ENCODE results near the gene POT1.
"Not testable (repeated sequence)": the region's sequence is repeated elsewhere in the genome, so short reads cannot be mapped to it uniquely, and the experiment has no call there.

The POT1 gene

GRCh38 chr7:124929467-124930172 lies at the start of gene POT1:
TSS of gene POT1 (minus strand) at chr7:124929825. CDS start at chr7:124897173, 32,652 bp downstream.
- no CpG with 5 or more reads among the region's 45 CpGs for WGBS (ENCODE audit: insufficient coverage, insufficient read length)
- no peaks in the 10 kb centered on the region for H3K27me3 ChIP-seq (ENCODE audit: control insufficient read depth, insufficient read depth, low read length)
- no peaks in the 10 kb centered on the region for H3K9me3 ChIP-seq (ENCODE audit: control insufficient read depth, insufficient read depth, low read length)
- no peaks in the 10 kb centered on the region for H3K4me1 ChIP-seq (ENCODE audit: control insufficient read depth, insufficient read depth, low read length)
- H3K27ac ChIP-seq (ENCODE audit: low read length) = no peak within 1 kb of the TSS
- no peaks in the 10 kb centered on the region for H3K36me3 ChIP-seq (ENCODE audit: control insufficient read depth, insufficient read depth, low read length)
- peak within 1 kb of the TSS; percentile 70; the same call in 1 of the 2 replicates for H3K4me3 ChIP-seq (ENCODE audit: low read length)
- DNase-seq (ENCODE audit: low read depth, low spot score) = peak; percentile 98

GRCh38 chr7:124975131-124975530 lies 45.5 kb upstream of the POT1 start:
- not testable (repeated sequence) for H3K9me3 ChIP-seq (ENCODE audit: control insufficient read depth, insufficient read depth, low read length); H3K27ac ChIP-seq (ENCODE audit: low read length); H3K36me3 ChIP-seq (ENCODE audit: control insufficient read depth, insufficient read depth, low read length); H3K4me1 ChIP-seq (ENCODE audit: control insufficient read depth, insufficient read depth, low read length); H3K4me3 ChIP-seq (ENCODE audit: low read length); H3K27me3 ChIP-seq (ENCODE audit: control insufficient read depth, insufficient read depth, low read length); DNase-seq (ENCODE audit: low read depth, low spot score)
- WGBS (ENCODE audit: insufficient coverage, insufficient read length) = no CpG with 5 or more reads among the region's 3 CpGs

GRCh38 chr7:124965553-124965952 lies 35.9 kb upstream of the POT1 start:
- no peaks in the 10 kb centered on the region for H3K27me3 ChIP-seq (ENCODE audit: control insufficient read depth, insufficient read depth, low read length)
- H3K4me3 ChIP-seq (ENCODE audit: low read length) = no peak overlapping the region
- DNase-seq (ENCODE audit: low read depth, low spot score) = no peak
- no peaks in the 10 kb centered on the region for H3K4me1 ChIP-seq (ENCODE audit: control insufficient read depth, insufficient read depth, low read length)
- H3K36me3 ChIP-seq (ENCODE audit: control insufficient read depth, insufficient read depth, low read length) = no peaks in the 10 kb centered on the region
- no peaks in the 10 kb centered on the region for H3K9me3 ChIP-seq (ENCODE audit: control insufficient read depth, insufficient read depth, low read length)
- H3K27ac ChIP-seq (ENCODE audit: low read length) = no peak overlapping the region
- WGBS (ENCODE audit: insufficient coverage, insufficient read length) = no CpG with 5 or more reads among the region's 4 CpGs

- WGBS (ENCODE audit: insufficient coverage, insufficient read length) = no CpG with 5 or more reads among the region's 1 CpG
- no peak for DNase-seq (ENCODE audit: low read depth, low spot score)
- Histone ChIP-seq H3K27ac (ENCODE audit: low read length) (no peak overlapping the region), H3K4me1 (ENCODE audit: control insufficient read depth, insufficient read depth, low read length) (no peaks in the 10 kb centered on the region), H3K4me3 (ENCODE audit: low read length) (no peak overlapping the region), H3K36me3 (ENCODE audit: control insufficient read depth, insufficient read depth, low read length) (no peaks in the 10 kb centered on the region), H3K27me3 (ENCODE audit: control insufficient read depth, insufficient read depth, low read length) (no peaks in the 10 kb centered on the region), H3K9me3 (ENCODE audit: control insufficient read depth, insufficient read depth, low read length) (peaks cover 2% of the 10 kb centered on the region; the same call in 1 of the 2 replicates)
Measured at GRCh38 chr7:124959676-124960075, 30.1 kb upstream of the POT1 start.

GRCh38 chr7:124957952-124958351 lies 28.3 kb upstream of the POT1 start:
- not testable (repeated sequence) for DNase-seq (ENCODE audit: low read depth, low spot score); H3K9me3 ChIP-seq (ENCODE audit: control insufficient read depth, insufficient read depth, low read length); H3K4me1 ChIP-seq (ENCODE audit: control insufficient read depth, insufficient read depth, low read length); H3K27me3 ChIP-seq (ENCODE audit: control insufficient read depth, insufficient read depth, low read length); H3K4me3 ChIP-seq (ENCODE audit: low read length); H3K27ac ChIP-seq (ENCODE audit: low read length); H3K36me3 ChIP-seq (ENCODE audit: control insufficient read depth, insufficient read depth, low read length)
- WGBS (ENCODE audit: insufficient coverage, insufficient read length) = no CpG with 5 or more reads among the region's 1 CpG

- no CpG with 5 or more reads among the region's 1 CpG for WGBS (ENCODE audit: insufficient coverage, insufficient read length)
- DNase-seq (ENCODE audit: low read depth, low spot score) = no peak
- peaks cover 2% of the 10 kb centered on the region; the same call in 1 of the 2 replicates for H3K9me3 ChIP-seq (ENCODE audit: control insufficient read depth, insufficient read depth, low read length)
- no peaks in the 10 kb centered on the region for H3K4me1 ChIP-seq (ENCODE audit: control insufficient read depth, insufficient read depth, low read length)
- H3K27me3 ChIP-seq (ENCODE audit: control insufficient read depth, insufficient read depth, low read length) = no peaks in the 10 kb centered on the region
- H3K4me3 ChIP-seq (ENCODE audit: low read length) = no peak overlapping the region
- no peaks in the 10 kb centered on the region for H3K36me3 ChIP-seq (ENCODE audit: control insufficient read depth, insufficient read depth, low read length)
- H3K27ac ChIP-seq (ENCODE audit: low read length) = no peak overlapping the region
Measured at GRCh38 chr7:124956160-124956559, 26.5 kb upstream of the POT1 start.

- peaks cover 2% of the 10 kb centered on the region; the same call in 1 of the 2 replicates for H3K9me3 ChIP-seq (ENCODE audit: control insufficient read depth, insufficient read depth, low read length)
- no peaks in the 10 kb centered on the region for H3K36me3 ChIP-seq (ENCODE audit: control insufficient read depth, insufficient read depth, low read length)
- no peak overlapping the region for H3K4me3 ChIP-seq (ENCODE audit: low read length)
- H3K27ac ChIP-seq (ENCODE audit: low read length) = no peak overlapping the region
- no peaks in the 10 kb centered on the region for H3K27me3 ChIP-seq (ENCODE audit: control insufficient read depth, insufficient read depth, low read length)
- no peaks in the 10 kb centered on the region for H3K4me1 ChIP-seq (ENCODE audit: control insufficient read depth, insufficient read depth, low read length)
- DNase-seq (ENCODE audit: low read depth, low spot score) = no peak
Measured at GRCh38 chr7:124954790-124955189, 25.2 kb upstream of the POT1 start.

GRCh38 chr7:124945680-124946079 lies 16.1 kb upstream of the POT1 start:
- H3K4me3 ChIP-seq (ENCODE audit: low read length) = no peak overlapping the region
- WGBS (ENCODE audit: insufficient coverage, insufficient read length) = no CpG with 5 or more reads among the region's 3 CpGs

GRCh38 chr7:124943472-124943871 lies 13.8 kb upstream of the POT1 start:
- DNase-seq (ENCODE audit: low read depth, low spot score) = no peak
- H3K36me3 ChIP-seq (ENCODE audit: control insufficient read depth, insufficient read depth, low read length) = no peaks in the 10 kb centered on the region
- H3K27me3 ChIP-seq (ENCODE audit: control insufficient read depth, insufficient read depth, low read length) = no peaks in the 10 kb centered on the region
- H3K4me3 ChIP-seq (ENCODE audit: low read length) = no peak overlapping the region
- no peaks in the 10 kb centered on the region for H3K4me1 ChIP-seq (ENCODE audit: control insufficient read depth, insufficient read depth, low read length)
- no peaks in the 10 kb centered on the region for H3K9me3 ChIP-seq (ENCODE audit: control insufficient read depth, insufficient read depth, low read length)
- no CpG with 5 or more reads among the region's 2 CpGs for WGBS (ENCODE audit: insufficient coverage, insufficient read length)
- H3K27ac ChIP-seq (ENCODE audit: low read length) = no peak overlapping the region

More at GRCh38 chr7:124945680-124946079, 16.1 kb upstream of the POT1 start:
- H3K27ac ChIP-seq (ENCODE audit: low read length) = no peak overlapping the region
- H3K36me3 ChIP-seq (ENCODE audit: control insufficient read depth, insufficient read depth, low read length) = no peaks in the 10 kb centered on the region
- H3K9me3 ChIP-seq (ENCODE audit: control insufficient read depth, insufficient read depth, low read length) = no peaks in the 10 kb centered on the region
- H3K27me3 ChIP-seq (ENCODE audit: control insufficient read depth, insufficient read depth, low read length) = no peaks in the 10 kb centered on the region
- DNase-seq (ENCODE audit: low read depth, low spot score) = no peak
- no peaks in the 10 kb centered on the region for H3K4me1 ChIP-seq (ENCODE audit: control insufficient read depth, insufficient read depth, low read length)

- Histone ChIP-seq H3K4me3 (ENCODE audit: low read length) (no peak overlapping the region), H3K36me3 (ENCODE audit: control insufficient read depth, insufficient read depth, low read length) (no peaks in the 10 kb centered on the region), H3K27me3 (ENCODE audit: control insufficient read depth, insufficient read depth, low read length) (no peaks in the 10 kb centered on the region), H3K9me3 (ENCODE audit: control insufficient read depth, insufficient read depth, low read length) (no peaks in the 10 kb centered on the region), H3K27ac (ENCODE audit: low read length) (no peak overlapping the region), H3K4me1 (ENCODE audit: control insufficient read depth, insufficient read depth, low read length) (no peaks in the 10 kb centered on the region)
- WGBS (ENCODE audit: insufficient coverage, insufficient read length) = no CpG with 5 or more reads among the region's 4 CpGs
- no peak for DNase-seq (ENCODE audit: low read depth, low spot score)
Measured at GRCh38 chr7:124942399-124942798, 12.8 kb upstream of the POT1 start.

GRCh38 chr7:124940306-124940705 lies 10.7 kb upstream of the POT1 start:
- no peak overlapping the region for H3K4me3 ChIP-seq (ENCODE audit: low read length)
- H3K9me3 ChIP-seq (ENCODE audit: control insufficient read depth, insufficient read depth, low read length) = no peaks in the 10 kb centered on the region
- H3K27ac ChIP-seq (ENCODE audit: low read length) = no peak overlapping the region
- no peak for DNase-seq (ENCODE audit: low read depth, low spot score)
- no peaks in the 10 kb centered on the region for H3K27me3 ChIP-seq (ENCODE audit: control insufficient read depth, insufficient read depth, low read length)
- H3K4me1 ChIP-seq (ENCODE audit: control insufficient read depth, insufficient read depth, low read length) = no peaks in the 10 kb centered on the region
- WGBS (ENCODE audit: insufficient coverage, insufficient read length) = no CpG with 5 or more reads among the region's 2 CpGs
- no peaks in the 10 kb centered on the region for H3K36me3 ChIP-seq (ENCODE audit: control insufficient read depth, insufficient read depth, low read length)
